NCI-H524 (cell line): ENCODE results near the gene CUTA.
"Not testable (repeated sequence)": the region's sequence is repeated elsewhere in the genome, so short reads cannot be mapped to it uniquely, and the experiment has no call there.

ENCODE experiments used
- DNase-seq, 2 experiments: peaks; one replicate each; lab custom pipeline; 2025; lab: John Stamatoyannopoulos, UW

The CUTA gene

DNA sequence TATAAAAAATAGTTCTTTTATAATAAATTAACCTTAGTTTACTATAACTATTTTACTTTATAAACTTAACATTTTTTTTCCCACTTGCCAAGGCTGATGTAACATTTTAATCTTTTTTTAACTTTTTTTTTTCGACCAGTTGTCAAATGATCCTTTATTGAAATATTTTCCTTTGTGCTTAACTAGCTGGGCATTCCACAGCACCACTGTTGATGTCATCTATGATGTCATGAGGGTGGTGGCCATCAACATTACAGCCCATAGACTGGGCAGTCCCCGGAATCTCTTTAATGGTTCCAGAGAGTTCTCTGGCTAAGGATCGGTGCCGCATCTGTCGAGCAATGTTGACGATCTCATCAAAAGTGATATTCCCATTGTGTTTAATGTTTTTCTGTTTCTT is 18.0 kb downstream of the CUTA start:
- not testable (repeated sequence) for DNase-seq

DNA sequence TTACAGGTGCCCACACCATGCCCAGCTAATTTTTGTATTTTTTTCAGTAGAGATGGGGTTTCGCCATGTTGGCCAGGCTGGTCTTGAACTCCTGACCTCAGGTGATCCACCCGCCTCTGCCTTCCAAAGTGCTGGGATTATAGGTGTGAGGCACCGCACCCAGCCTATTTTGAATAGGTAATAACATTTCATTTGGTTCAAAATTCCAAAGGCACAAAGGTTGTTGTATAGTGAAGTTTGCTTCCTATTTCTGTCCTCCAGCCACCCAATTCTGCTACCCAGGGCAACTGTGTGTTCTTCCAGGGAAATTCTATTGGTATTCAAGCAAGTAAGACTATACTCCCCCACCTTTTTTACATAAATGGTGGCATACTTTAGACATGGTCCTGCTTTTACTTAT is 19.3 kb downstream of the CUTA start:
- not testable (repeated sequence) for DNase-seq

DNA sequence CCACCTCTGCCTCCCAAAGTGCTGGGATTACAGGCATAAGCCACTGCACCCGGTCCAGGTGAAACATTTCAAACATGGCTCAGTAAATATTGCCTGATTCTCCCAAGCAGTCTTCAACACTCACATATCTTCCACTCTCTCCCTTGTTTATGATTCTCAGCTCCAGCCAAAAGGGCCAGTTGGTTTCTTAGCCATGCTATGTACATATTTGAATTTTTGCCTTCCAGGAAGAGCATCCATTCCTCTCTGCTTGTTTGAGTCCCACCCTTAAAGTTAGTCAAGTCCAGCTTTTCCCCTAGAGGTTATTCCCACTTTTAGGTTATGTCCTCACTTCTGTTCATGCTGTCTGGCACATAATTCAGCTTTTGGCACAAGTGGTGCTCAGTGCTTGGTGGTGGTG is 20.4 kb downstream of the CUTA start:
- DNase-seq: no peak

DNA sequence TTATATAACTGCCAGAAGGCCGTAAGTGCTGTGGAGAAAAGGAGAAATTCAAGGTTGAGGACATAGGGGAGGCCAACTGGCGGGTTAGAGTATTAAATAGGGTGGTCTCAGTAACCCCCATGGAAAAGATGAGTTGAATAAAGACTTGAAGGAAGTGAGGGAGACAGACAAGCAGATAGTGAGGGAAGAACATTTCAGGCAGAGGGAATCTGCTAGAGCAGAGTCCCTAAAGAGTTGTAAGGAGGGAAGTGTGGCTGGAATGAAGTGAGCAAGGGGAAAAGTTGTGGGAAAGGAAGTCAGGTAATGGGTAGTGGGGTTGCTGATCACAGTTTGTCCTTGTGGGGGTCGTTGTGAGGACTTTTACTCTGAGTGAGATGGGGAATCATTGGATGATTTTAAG is 24.9 kb downstream of the CUTA start:
- no peak for DNase-seq

DNA sequence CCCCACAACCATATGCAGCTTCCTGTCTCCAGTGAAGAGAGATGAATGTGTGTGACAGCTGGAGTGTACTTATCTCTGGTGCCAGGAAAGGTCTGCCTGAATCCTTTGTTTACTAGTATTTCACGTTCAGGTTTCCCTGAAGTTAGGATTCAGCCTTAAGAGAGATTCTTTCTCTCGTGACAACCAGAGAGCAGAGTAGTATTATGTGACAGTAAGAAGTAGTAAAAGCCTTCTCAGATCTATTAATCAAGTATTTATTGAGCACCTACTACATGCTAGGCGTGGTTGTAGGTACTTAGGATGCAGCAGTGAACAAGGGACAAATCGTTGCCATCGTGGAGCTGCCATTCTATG is 25.3 kb downstream of the CUTA start:
- DNase-seq: peak in 1 of 2 experiments; percentile 41

DNA sequence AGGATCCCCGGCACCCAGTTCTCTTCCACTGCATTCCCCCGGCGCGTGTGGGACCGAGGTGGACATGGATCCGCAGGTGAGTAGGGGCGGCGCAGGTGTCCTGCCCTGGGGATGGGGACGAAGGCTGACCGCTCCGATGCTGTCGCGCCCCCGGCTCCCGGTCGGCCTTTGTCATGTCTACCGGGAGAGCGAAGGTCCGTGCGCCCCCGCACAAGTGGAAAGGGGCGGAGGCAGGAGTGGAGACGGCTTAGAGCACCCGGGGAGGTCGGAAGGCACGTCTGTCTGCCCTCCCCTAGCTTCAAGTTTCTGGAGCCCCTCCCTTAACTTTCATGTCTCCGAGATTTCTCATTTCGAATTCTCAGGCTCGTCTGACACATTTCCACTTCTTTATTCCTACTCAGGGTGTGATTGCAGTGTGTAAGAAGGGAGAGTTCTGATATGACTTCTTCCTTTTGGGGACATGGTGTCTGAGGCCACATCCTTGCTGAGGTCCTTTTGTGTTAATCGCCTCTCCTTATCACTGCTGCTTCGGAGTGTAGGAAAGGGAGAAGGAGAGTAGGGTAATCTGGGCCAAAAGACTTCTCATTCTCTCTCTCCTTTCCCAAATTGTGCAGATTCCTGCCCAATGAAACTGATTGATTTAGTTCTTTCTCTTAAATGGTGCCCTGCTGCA is 25.8 kb downstream of the CUTA start:
- peak; percentile 6 to 42 for DNase-seq

DNA sequence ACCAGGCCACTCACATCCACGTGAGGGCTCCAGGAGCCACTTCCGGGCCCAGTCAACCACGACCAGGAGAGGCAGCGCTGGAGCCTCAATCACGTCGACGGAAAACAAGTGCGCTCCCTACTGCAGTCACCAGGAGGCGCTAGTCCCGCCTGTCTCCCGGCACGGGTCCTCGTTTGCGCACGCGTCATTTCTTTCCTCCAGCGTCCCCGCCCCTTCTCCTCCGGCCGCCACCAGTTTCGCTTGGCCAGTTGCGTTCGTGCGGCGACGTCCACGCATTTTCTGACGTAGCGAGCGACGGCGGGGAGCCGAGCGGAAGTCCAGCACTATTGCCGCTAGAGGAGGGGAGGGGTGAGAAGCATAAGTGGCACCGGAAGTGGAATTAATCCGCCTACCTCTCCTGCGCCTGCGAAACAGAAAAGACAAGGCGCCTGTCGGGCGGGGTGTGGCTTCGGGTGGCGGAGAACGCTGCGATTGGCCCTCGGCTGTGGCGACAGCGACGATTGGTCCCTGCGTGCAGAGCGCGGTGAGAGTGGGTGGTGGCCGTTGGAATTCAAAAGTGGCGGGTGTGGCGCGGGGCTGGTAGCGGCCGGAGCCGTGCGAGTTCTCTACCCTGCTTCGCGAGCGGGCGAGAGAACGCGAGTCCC is 26.5 kb downstream of the CUTA start, which contains the start of gene KIFC1:
Gene KIFC1 (plus strand): TSS at position 546 of the 644 bp plus-strand sequence. CDS start 163 bp downstream, outside the sequence.
- DNase-seq: peak; percentile 98 to 99

DNA sequence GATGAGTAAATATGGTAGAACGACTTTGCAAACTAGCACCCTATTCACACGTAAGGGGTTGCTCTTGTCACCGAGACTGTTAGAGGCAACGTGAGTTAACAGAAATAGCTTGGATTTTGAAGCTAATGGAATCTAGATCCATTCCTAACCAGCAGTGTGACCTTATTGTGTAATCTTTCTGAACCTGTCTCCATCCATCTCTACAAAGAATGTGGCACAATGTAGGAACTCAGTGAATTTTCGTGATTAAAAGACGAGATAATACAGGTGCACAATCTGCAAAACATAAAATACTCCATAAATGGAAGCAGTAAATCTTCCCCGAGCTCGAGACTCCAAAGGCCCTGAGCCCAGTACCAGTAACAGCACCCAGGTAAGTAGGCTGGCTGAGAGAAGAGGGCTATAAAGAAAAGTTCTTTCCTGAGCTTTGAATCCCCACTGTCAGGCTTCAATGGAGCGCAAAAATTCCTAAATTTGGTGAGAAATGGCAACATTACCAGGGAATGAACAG is 27.1 kb downstream of the CUTA start:
- DNase-seq: no peak

DNA sequence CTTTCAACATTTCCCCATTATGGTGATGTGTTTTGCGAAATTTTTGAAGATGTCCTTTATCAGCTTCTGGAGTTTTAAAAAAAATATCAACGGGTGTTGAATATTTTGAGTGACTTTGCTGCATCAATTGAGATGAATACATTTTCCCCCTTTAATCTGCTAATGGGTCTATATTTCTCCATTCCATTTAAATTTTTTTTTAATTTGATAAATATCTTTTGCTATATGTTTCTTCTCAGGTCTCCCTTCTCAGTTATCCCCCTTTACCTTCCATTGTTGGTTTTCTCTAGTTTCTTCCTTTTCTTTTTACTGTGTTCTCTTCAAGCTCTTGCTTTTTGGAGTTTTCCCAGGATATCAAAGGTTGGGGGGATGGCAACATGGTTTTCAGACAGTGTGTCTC is 27.7 kb downstream of the CUTA start:
- no peak for DNase-seq

DNA sequence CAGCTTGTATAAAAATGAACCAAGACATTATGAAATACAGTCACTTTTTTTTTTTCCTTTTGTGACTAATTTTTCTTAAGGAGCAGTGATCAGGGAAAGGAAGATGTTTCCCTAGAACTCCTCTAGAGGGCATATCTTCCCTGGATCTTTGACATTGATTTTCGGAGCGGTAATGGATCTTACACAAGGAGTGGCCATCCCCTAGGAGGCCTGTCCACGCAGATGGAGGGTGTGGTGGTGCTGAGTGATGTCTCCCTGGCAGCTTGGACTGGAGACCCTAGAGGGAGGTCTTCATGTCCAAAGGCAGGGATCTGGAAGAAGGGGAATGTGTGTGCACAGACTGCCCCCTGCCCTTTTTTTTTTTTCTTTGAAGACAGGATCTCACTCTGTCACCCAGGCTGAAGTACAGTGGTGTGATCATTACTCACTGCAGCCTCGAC is 33.3 kb downstream of the CUTA start:
- peak in 1 of 2 experiments; percentile 51 for DNase-seq

DNA sequence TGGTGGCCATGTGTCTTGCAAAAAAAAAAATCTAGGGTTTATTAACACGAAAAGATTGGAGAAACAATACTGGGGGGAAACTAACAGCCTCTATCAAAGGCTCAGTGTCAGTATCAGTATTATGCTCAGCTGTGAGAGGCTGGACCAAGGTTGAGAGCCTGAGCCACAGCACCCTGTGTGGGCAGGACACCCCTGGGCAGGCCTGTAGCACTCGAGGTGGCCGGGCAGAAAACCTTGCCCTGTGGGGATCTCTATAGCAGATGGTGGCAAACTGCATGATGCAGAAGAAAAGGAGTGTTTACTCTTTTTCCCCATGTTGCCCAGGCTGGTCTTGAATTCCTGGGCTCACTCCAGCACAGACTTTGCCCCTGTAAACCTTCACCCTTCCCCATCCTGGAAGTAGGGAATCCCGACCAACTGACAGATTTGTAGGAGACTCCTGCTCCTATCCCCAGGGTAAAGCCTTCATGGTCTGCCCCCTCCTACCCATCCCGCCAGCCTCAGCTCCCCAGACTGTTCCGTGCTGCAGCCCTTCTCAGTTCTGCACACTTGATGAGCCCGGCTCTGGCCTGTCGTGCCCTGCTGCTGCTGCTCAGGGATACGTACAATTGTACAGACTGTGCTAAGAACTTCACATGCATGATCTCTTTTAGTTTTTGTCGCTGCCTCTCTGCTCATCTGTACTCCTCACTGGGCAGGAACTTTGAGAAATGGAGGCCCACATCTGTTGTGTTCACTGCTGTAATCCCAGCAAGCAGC is 34.3 kb downstream of the CUTA start:
- no peak for DNase-seq

DNA sequence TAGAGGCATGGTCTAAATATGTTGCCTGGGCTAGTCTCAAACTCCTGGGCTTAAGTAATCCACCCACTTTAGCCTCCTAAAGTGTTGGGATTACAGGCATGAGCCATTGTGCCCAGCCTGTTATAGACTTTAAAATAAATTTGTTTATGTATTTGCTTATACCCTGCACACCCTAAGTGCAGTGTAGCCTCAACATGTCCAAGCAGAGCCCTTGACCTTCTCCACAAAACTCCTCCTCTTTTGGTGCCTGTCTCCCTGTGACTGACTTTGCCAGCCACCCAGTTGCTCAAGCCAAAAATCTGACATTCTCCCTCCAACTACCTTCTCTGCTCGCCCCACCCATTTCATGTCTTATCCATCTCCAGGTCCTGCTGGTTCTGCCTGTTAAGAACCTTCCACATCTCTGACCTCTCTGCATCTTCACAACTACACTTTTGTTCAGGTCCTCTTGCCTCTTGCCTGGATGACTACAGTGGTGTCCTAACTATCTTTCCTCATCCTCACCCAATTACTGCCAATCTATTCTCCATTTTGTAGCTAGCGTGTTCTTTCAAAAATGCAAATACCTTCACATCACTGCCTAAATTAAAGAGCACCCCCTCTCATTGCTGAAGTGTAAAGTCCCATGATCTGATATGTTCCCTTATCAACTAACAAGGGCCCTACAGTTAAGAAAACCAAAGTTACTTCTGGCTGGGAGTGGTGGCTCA is 37.5 kb downstream of the CUTA start:
- DNase-seq: no peak

DNA sequence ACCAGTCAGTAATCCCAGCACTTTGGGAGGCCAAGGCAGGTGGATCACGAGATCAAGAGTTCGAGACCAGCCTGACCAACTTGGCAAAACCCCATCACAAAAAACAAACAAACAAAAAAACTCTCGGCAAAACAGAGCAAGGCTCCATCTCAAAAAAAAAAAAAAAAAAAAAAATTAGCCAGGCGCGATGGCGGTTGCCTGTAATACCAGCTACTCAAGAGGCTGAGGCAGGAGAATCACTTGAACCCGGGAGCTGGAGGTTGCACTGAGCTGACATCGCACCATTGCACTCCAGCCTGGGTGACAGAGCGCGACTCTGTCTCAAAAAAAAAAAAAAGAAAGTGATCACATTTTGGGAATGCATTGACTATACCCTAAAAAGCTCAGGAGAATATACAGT is 38.7 kb downstream of the CUTA start:
- not testable (repeated sequence) for DNase-seq

DNA sequence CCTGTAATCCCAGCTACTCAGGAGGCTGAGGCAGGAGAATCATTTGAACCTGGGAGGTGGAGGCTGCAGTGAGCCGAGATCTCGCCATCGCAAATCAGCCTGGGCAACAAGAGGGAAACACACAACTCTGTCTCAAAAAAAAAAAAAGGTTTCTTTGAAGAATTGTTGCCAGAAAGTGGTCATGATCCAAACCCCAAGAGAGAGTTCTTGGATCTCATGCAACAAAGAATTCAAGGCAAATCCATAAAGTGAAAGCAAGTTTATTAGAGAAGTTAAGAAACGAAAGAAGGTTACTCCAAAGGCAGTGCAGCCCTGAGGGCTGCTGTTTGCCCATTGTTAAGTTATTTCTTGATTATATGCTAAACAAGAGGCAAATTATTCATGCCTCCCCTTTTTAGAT is 40.7 kb downstream of the CUTA start:
- DNase-seq: no peak

DNA sequence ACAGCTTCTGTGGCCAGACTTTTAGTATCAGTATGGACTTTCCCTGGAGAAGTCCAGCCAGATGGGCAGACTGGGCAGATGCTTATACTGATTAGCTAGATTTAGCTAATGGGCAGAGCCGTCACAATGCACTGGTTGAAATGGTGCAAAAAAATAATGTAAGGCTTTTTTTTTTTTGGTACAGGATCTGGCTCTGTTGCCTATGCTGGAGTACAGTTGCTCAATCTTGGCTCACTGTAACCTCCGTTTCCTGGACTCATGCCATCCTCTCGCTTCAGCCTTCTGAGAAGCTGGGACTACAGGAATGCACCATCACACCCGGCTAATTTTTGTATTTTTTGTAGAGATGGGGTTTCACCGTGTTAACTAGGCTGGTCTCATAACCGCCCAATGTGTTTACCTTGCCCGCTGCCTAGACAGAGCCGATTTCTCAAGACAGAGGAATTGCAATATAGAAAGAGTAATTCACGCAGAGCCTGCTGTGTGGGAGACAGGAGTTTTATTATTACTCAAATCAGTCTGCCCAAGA is 42.7 kb downstream of the CUTA start:
- DNase-seq: peak in 1 of 2 experiments; percentile 33

DNA sequence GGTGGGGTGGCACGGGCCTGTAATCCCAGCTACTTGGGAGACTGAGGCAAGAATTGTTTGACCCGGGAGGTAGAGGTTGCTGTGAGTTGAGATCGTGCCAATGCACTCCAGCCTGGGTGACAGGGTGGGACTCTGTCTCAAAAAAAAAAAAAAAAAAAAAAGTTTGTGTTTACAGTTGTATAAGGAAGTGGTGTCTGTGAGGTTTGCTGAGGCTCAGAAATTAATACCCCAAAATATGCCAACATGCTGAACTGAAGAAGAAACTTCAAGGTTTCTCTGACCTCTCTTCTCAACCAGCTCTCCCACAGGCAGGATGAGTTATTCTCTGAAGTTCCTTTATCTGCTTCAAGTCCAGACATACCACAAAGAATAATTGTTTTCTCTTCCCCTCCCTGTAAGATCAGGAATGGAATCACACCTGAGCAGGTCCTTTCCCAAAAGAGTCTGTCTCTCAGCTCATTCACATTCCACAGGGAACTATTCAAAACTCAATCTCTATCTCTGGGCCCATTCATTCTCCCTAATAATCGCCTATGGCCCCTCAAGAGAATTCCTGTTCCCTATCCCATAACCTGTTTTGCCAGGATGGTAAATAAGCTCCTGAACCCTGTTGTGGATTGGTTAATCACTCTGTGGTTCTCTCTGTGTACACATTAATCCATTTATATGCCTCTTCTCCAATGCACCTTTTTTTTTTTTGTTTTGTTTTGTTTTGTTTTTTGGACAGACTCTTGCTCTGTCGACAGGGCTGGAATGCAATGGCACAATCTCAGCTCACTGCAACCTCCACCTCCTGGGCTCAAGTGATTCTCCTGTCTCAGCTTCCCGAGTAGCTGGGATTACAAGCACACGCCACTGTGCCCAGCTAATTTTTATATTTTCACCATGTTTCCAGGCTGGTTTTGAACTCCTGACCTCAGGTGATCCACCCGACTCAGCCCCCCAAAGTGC is 43.7 kb downstream of the CUTA start:
- no peak for DNase-seq

DNA sequence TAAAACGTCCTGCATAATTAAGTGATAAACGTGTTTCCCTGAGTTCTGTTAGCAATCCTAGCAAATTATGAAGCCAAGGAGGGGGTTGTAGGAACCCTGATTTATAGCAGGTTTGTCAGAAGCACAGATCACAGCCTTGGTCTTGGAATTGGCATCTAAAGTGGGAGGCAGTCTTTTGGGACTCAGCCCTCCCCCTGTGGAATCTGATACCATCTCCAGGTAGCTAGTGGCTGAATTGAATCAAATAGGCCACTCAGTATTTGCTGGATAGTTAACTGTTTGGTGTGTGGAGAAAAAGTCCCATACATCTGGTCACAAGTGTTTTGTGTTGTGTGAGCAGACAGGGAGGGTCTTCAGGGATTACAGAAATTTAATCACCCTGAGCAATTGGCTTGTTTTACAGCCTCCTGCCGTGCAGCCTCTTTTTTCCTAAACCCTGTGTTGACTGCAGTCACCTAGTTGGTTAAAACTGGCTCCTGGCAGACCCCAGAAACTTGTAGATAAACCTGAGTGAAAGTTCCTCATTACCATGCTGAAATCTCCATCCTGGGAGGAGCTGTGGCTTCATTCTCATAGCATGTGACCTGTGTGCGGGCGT is 45.3 kb downstream of the CUTA start:
- DNase-seq: peak in 1 of 2 experiments; percentile 84

DNA sequence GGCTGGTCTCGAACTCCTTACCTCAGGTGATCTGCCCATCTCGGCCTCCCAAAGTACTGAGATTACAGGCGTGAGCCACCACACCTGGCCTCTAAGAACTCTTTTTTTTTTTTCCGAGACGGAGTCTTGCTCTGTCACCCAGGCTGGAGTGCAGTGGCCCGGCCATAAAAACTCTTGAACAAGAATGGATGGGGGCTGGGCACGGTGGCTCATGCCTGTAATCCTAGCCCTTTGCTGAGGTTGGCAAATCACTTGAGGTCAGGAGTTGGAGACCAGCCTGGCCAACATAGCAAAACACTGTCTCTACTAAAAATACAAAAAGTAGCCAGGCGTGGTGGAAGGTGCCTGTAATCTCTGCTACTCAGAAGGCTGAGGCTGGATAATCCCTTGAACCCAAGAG is 46.0 kb downstream of the CUTA start:
- not testable (repeated sequence) for DNase-seq

DNA sequence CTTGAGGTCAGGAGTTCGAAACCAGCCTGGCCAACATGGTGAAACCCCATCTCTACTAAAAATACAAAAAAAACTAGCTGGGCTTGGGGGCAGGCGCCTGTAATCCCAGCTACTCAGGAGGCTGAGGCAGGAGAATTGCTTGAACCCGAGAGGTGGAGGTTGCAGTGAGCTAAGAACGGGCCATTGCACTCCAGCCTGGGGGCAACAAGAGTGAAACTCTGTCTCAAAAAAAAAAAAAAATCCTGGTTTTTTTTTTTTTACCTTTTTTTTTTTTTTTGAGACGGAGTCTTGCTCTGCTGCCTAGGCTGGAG is 50.2 kb downstream of the CUTA start:
- DNase-seq: not testable (repeated sequence)

DNA sequence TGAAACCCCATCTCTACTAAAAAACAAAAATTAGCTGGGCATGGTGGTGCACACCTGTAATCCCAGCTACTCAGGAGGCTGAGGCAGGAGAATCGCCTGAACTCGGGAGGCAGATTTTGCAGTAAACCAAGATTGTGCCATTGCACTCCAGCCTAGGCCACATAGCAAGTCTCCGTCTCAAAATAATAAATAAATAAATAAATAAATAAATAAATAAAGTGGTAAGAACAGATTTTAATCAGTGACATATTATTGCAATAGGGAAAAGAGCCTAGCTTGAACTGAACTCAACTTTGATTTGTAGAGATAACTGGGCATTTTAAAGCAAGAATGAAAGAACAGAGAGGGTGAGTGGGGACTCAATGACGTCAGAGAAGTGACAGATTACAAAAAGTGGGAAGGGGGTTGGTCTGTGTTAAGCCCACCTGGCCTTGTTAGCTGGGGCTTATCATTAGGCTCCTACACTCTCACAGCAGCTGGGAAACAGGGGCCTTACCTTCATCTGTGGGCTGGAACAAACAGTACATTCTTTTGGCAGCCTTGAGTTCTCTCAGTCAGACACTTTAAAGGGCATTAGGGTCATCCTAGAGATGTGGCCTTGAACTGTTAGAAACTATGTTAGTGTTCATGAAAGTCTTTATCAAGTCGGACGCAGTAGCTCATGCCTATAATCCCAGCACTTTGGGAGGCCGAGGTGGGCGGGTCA is 50.7 kb downstream of the CUTA start:
- no peak for DNase-seq
